Stimulated activated CD8-positive, alpha-beta memory T cell treated with anti-CD3 and anti-CD28 coated beads, Interleukin-4, amount 100 ng/mL, for 48 hours (primary cell): ENCODE results near the gene SNX19.

Experiments used
- DNase-seq: peaks from one replicate; pipeline ENCODE4 v3.0.0-alpha.2; 2020

Gene SNX19

GRCh38 chr11:130906616-130907015 is 9.7 kb downstream of the SNX19 start:
- no peak for DNase-seq

DNA sequence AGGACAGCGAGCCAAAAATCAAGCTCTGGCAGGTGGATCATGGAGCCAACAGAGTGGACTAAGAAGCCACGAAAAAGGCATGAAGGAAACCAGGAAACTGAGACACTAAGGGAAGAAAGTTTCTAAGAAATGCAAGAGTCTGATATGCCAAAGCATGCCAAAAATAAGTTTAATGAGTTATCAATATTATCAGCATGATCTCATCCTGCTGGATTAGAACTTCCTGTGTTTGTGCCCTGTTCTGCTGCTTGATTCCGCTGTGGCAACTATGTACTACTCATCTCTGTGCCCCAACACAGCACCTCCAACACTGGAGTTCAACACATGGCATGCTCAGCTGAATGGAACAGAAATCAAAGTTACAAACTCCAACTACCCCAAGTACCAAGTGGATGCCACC is 10.8 kb downstream of the SNX19 start:
- no peak for DNase-seq

- DNase-seq: no peak
Measured at GRCh38 chr11:130904380-130904779, 11.9 kb downstream of the SNX19 start.

- no peak for DNase-seq
Measured at GRCh38 chr11:130902380-130902779, 13.9 kb downstream of the SNX19 start.

DNA sequence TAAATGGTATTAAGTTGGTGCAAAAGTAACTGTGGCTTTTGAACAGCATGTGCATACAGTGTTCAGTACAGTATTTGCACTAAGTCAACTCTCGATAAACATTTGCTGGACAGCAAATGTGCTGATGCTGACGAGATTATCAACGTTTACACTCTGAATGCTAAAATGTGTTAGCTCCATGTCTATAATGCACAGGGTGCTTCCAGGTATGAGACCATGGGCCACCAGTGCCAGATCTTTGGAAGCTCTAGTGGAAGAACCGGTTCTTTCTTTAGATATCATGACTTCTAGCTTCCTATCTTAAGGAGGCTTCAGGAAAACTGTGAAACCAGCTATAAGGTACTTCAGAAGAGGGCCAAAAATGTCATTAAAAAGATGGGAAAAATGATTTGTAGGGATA is 17.2 kb downstream of the SNX19 start:
- no peak for DNase-seq

GRCh38 chr11:130897262-130898182 is 18.8 kb downstream of the SNX19 start:
- DNase-seq: no peak

DNA sequence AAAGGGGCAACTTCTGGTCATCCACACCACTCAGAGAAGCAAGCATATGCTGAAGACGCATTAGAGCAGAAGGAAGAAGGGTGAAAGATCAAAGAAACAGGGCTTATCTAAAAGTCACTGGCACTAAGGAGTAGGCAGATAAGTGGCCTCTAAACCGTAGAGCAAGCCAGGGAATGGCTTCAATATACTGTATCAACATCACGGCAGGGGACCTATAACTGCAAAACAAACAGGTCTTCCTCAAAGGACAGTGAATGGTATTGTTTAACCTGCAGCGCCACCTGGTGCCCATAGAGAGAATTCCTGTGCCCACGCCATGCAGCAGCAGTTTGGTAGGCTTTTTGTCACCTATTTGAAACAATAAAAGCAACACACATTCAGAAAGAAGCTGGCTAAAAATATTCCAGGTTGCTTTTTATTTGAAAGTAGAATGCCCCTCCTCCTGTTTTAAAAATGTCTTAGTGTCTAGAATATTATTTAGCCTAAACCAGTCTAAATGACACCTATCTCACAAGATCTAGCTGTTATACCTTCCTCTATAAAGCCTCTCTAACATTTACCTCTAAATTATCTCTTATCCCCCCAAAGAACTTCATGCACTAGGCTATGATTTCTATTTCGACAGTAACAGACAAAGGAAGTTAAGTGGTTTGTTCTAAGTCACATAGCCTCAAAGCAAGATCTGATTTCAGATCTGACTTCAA is 21.8 kb downstream of the SNX19 start:
- DNase-seq: peak; percentile 79

GRCh38 chr11:130892861-130893260 is 23.4 kb downstream of the SNX19 start:
- DNase-seq: no peak

- DNase-seq: no peak
Measured at GRCh38 chr11:130891326-130891725, 25.0 kb downstream of the SNX19 start.

- no peak for DNase-seq
Measured at GRCh38 chr11:130890039-130890745, 26.1 kb downstream of the SNX19 start.

DNA sequence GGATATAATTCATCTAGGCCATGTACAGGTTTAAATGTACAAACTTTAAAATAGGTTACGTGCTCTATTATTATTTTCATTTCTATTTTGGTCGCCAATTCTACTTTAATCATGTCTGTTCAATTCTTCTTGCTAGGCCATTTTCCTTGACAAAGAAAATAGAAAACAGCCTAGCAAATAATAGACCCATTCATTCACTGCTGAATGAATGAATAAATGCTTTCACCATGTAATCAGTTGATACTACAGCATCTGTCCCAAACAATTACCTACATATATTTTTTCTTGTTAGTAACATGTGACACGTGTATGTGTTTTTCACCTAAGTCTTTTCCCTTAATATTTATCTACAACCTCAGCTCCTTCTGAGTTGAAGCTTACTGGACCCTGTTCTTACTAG is 27.5 kb downstream of the SNX19 start:
- DNase-seq: no peak

DNA sequence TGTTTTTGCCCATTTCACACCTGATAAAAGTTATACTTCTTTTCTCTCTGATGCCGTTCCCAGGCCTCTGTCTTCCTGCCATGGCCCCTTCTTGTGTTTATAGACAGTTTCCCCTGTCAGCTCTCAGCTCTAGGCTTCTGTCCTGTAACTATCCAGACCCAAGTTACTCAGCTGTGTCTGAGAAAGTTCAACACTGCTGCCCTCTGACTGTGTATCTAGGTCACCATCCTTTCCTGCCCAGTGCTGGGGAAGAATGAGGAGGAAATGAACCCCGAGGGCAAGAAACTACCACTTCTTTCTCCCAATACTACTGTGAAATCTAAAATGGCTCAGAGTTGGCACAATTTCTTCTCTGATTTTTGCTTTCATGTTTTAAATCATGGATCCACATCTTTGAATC is 29.6 kb downstream of the SNX19 start:
- DNase-seq: no peak

DNA sequence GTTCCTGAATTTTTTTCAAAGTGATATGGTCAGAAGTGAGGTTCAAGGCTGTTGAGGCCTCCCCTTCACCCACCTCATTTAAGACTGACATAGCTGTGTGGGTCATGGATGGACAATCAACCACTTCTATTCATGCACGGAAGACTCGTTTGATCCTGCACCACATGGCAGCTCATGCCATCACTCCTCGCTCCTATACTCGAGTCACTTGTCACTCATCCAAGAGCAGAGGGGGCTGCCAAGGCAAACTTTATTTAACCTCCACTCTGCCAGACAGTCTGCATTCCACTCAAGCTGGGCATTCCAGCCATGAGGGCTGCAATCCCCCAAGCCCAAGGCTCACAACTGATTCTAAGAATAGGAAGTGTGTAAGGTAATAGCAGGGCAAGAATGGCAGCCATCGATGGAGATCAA is 34.1 kb downstream of the SNX19 start:
- no peak for DNase-seq

DNA sequence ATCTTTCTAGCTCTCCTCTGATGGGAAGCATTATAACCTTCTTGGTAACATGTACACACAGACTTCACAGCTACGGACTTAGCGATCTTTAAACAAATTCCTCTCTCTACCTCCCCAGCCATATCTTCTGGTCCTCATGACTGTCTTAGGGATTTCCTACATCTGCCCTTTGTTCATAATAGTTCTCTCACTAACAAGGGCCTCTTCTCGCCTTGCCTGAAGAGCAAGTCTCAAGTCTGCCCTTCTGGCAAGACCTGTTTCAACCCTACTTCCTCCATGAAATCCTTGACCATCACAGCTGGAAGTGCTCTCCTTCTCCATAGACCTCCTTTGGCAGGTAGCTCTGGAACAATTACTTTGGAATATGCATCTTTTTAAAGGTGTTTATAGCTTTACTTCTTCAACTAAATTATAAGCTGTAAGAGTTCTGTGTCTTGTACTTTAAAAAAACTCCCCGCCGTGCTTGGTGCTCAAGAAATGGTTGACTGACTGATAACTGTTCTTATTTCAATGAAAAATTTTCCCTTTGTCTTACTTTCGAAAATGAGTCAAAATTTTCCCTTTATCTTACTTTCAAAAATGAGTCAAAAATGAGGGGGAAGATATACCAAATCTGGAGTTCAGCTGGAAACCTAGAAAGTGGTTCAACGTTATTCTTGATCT is 34.7 kb downstream of the SNX19 start:
- DNase-seq: no peak

DNA sequence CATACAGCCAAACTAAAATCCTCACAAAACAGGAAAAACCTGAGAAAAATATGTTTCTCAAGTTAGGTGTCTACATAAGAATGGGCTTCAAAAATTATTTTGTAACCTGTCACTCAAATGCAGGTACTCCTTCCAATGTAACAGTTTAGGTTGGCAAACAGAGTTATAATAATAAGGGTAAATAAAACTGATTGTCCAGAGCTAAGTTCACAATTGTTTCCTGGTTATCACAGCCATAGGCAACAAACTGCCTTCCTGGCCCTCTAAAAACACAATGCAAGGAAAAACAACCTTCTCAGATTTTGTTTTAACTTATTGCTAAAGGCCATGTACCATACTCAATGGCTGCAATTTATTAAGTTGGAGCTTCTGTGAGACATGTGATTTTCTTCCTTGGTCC is 36.4 kb downstream of the SNX19 start:
- DNase-seq: no peak

DNA sequence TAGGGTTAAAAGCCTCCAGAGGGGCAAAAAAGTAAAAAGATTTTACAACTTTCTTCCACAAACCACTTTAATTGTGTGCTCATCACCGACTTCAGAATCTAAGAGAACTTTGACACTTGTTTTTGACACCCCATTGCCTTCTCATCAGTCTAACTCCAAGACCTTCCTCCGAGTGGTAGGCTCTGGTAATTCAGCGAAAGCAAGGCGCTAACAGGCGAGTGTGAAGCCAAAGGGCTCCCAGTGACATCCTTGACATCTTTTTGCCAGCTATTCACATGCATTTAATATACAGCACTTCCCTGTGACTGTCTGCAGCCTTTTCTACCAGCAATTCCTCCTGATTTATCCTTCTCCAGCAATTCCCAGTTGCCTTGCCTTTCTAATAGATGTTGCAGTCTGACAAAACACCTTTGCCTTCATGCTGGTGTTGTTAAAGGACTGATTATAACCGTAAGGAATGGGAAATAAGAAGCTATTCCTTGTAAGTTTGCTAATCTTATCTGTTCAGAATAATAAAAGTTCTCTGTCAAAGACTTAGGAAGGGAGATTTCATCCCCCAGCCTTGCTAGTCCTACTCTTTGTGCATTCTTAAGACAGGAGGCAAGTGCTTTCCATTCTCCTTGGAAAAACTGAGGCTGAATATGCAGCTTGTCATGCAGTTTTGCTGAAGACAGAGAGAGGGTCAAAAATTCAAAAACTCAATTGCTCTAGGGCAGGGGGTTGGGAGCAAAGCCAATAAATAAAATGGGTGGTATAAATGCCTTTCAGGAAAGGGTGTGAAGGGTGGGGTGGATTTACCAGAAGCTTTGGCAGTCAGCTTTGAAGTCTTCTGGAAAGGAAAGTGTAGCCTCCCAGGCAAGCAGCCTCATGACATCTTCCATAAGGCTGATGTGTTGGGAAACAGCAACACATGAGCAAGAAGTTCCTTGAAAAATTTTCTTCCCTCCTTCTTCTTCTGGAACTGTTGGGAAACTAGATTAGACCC is 39.1 kb downstream of the SNX19 start:
- DNase-seq: no peak

DNA sequence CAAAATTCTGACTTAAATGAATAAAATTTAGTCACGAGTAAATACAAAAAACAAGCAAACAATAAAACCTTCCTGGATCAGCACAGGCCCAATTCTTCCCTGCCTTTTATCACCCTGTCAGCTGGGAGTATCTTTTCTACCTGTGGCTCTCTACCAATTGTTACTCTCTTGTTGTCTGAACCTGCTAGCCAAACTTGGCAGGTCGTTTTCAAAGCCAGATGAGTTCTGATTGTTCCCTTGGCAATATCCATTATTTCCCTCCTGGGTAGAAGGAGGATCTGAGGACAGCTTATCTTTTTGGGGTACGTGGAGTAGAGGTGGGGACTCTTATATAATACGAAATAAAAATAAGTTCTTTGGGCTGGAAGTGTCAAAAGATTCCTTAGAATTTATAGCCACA is 40.2 kb downstream of the SNX19 start:
- DNase-seq: no peak

GRCh38 chr11:130874955-130875531 is 41.2 kb downstream of the SNX19 start:
- DNase-seq: no peak

- DNase-seq: no peak
Measured at GRCh38 chr11:130874396-130874795, 41.9 kb downstream of the SNX19 start.

GRCh38 chr11:130873761-130874160 is 42.5 kb downstream of the SNX19 start:
- no peak for DNase-seq

- DNase-seq: no peak
Measured at GRCh38 chr11:130872981-130873380, 43.3 kb downstream of the SNX19 start.
